ENCODE measurements around the gene KSR1. TPM values are rescaled to one million over a fixed set of nuclear protein-coding genes. Genes with fewer than 3 reads are reported as not detected.

The KSR1 gene
- total RNA-seq, 1 experiment from 2014 or later = 0.96 TPM

- no peak for DNase-seq (ENCODE audit: low read depth)
Observed at GRCh38 chr17:27590864-27591263, 134.6 kb downstream of the KSR1 start.

GRCh38 chr17:27591986-27592385 is 135.7 kb downstream of the KSR1 start:
- no peak for DNase-seq (ENCODE audit: low read depth)

- no peak for DNase-seq (ENCODE audit: low read depth)
Observed at GRCh38 chr17:27593232-27593856, 137.1 kb downstream of the KSR1 start.

- no peak for DNase-seq (ENCODE audit: low read depth)
Observed at GRCh38 chr17:27593857-27594255, 137.6 kb downstream of the KSR1 start.

- DNase-seq (ENCODE audit: low read depth) = no peak
Observed at GRCh38 chr17:27595208-27595607, 139.0 kb downstream of the KSR1 start.

GRCh38 chr17:27596096-27596495 is 139.8 kb downstream of the KSR1 start:
- DNase-seq (ENCODE audit: low read depth) = no peak

GRCh38 chr17:27596566-27597187 is 140.4 kb downstream of the KSR1 start:
- DNase-seq (ENCODE audit: low read depth) = no peak

- DNase-seq (ENCODE audit: low read depth) = no peak
Observed at GRCh38 chr17:27597188-27597580, 140.9 kb downstream of the KSR1 start.

- DNase-seq (ENCODE audit: low read depth) = no peak
Observed at GRCh38 chr17:27597783-27598320, 141.6 kb downstream of the KSR1 start.

- DNase-seq (ENCODE audit: low read depth) = no peak
Observed at GRCh38 chr17:27598337-27599050, 142.2 kb downstream of the KSR1 start.

- peak; percentile 80 for DNase-seq (ENCODE audit: low read depth)
Observed at GRCh38 chr17:27600471-27600870, 144.2 kb downstream of the KSR1 start.

- DNase-seq (ENCODE audit: low read depth) = peak; percentile 66
Observed at GRCh38 chr17:27601069-27601974, 145.1 kb downstream of the KSR1 start.

GRCh38 chr17:27601975-27602302 is 145.7 kb downstream of the KSR1 start:
- no peak for DNase-seq (ENCODE audit: low read depth)

GRCh38 chr17:27602721-27603420 is 146.6 kb downstream of the KSR1 start:
- DNase-seq (ENCODE audit: low read depth) = peak; percentile 53

GRCh38 chr17:27603421-27603770 is 147.1 kb downstream of the KSR1 start:
- no peak for DNase-seq (ENCODE audit: low read depth)

- DNase-seq (ENCODE audit: low read depth) = no peak
Observed at GRCh38 chr17:27603880-27604794, 147.9 kb downstream of the KSR1 start.

GRCh38 chr17:27605409-27605808 is 149.2 kb downstream of the KSR1 start:
- no peak for DNase-seq (ENCODE audit: low read depth)

- DNase-seq (ENCODE audit: low read depth) = no peak
Observed at GRCh38 chr17:27607521-27608091, 151.4 kb downstream of the KSR1 start.

- DNase-seq (ENCODE audit: low read depth) = no peak
Observed at GRCh38 chr17:27608328-27609230, 152.3 kb downstream of the KSR1 start.

All from RPMI7951 (cell line).